Activated gamma-delta T cell (primary cell): Measurements from ENCODE around the gene CXCR1.
"Not testable (repeated sequence)": the region's sequence is repeated elsewhere in the genome, so short reads cannot be mapped to it uniquely, and the experiment has no call there.

Experiments
- DNase-seq: peaks from one replicate; lab custom pipeline; 2025; lab: John Stamatoyannopoulos, UW
- total RNA-seq, 2 donors: gene quantifications; one replicate each; lab custom pipeline; 2026; lab: John Stamatoyannopoulos, UW

The CXCR1 gene
- 0 to 0.22 reads per million in 2 donors for total RNA-seq

- DNase-seq, result no peak
These were observed at the start of gene CXCR1 for GRCh38 chr2:218166791-218167190. Gene CXCR1, minus strand, starts transcription at chr2:218166962. Its CDS starts 1,751 bp downstream, at chr2:218165211.

GRCh38 chr2:218216336-218216673, 49.5 kb upstream of the CXCR1 start:
- DNase-seq, result no peak

- no peak for DNase-seq
These were observed 47.4 kb upstream of the CXCR1 start for GRCh38 chr2:218214116-218214515.

GRCh38 chr2:218209078-218209477, 42.3 kb upstream of the CXCR1 start:
- DNase-seq, result no peak

- no peak for DNase-seq
These were observed 35.5 kb upstream of the CXCR1 start for GRCh38 chr2:218202266-218202665.

GRCh38 chr2:218196974-218197373, 30.2 kb upstream of the CXCR1 start:
- no peak for DNase-seq

- DNase-seq, result no peak
These were observed 28.1 kb upstream of the CXCR1 start for GRCh38 chr2:218194880-218195279.

- DNase-seq, result no peak
These were observed 26.9 kb upstream of the CXCR1 start for GRCh38 chr2:218193701-218194100.

GRCh38 chr2:218192902-218193430, 26.2 kb upstream of the CXCR1 start:
- no peak for DNase-seq

- DNase-seq, result no peak
These were observed 21.8 kb upstream of the CXCR1 start for GRCh38 chr2:218188528-218188927.

- DNase-seq, result no peak
These were observed 20.7 kb upstream of the CXCR1 start for GRCh38 chr2:218187296-218188015.

- DNase-seq, result no peak
These were observed 20.1 kb upstream of the CXCR1 start for GRCh38 chr2:218186876-218187275.

- DNase-seq, result no peak
These were observed 19.6 kb upstream of the CXCR1 start for GRCh38 chr2:218186355-218186766.

- DNase-seq, result no peak
These were observed 17.6 kb upstream of the CXCR1 start for GRCh38 chr2:218184331-218184730.

GRCh38 chr2:218180467-218181114, 13.8 kb upstream of the CXCR1 start:
- DNase-seq, result no peak

- no peak for DNase-seq
These were observed 13.0 kb upstream of the CXCR1 start for GRCh38 chr2:218179782-218180181.

- no peak for DNase-seq
These were observed 6.1 kb upstream of the CXCR1 start for GRCh38 chr2:218172845-218173244.

GRCh38 chr2:218171744-218172143, 5.0 kb upstream of the CXCR1 start:
- not testable (repeated sequence) for DNase-seq

GRCh38 chr2:218169757-218170546, 3.2 kb upstream of the CXCR1 start:
- no peak for DNase-seq

GRCh38 chr2:218168635-218169462, 2.1 kb upstream of the CXCR1 start:
- no peak for DNase-seq

GRCh38 chr2:218168016-218168415, 1.3 kb upstream of the CXCR1 start:
- DNase-seq, result no peak

GRCh38 chr2:218162814-218163213, 3.9 kb downstream of the CXCR1 start:
- DNase-seq, result no peak
